HEK293 (cell line): ENCODE results near the gene NBPF11.
A peak's percentile ranks its signal among the peaks of the same experiment; 100 is the strongest.
"Not testable (repeated sequence)": the region's sequence is repeated elsewhere in the genome, so short reads cannot be mapped to it uniquely, and the experiment has no call there.

Source experiments
- CTCF ChIA-PET: fragments of 350-600 bp; formaldehyde crosslinking; extraction: SDS; loops from one replicate; lab custom pipeline; 2021; ENCODE audit warnings: antibody characterized with exemption; lab: Yijun Ruan, JAX
- POLR2A ChIA-PET: fragments of 300-600 bp; formaldehyde crosslinking; extraction: SDS; loops from one replicate; lab custom pipeline; 2020; ENCODE audit warnings: antibody characterized with exemption, inconsistent platforms; lab: Yijun Ruan, JAX
- H3K27ac ChIP-seq: fragments of 200-500 bp; sonication (Bioruptor generic); 2 replicates; pipeline ENCODE4 v1.5.1; 2014; ENCODE audit warnings: low read depth, low read length, control low read depth, inconsistent platforms; ENCODE audit errors: extremely low read depth
- H3K36me3 ChIP-seq, 2 experiments: fragments of 200-500 bp in 1 of 2; sonication (Bioruptor generic) in 1 of 2; 1 replicate in 1 of 2; 2 replicates in 1 of 2; pipeline ENCODE4 v1.5.1; 2014 to 2017; ENCODE audit warnings: inconsistent platforms in 2 of 2, low read length in 2 of 2; ENCODE audit not compliant: control insufficient read depth in 2 of 2, insufficient read depth in 1 of 2
- H3K4me1 ChIP-seq: fragments of 200-500 bp; sonication (Bioruptor generic); 2 replicates; pipeline ENCODE4 v1.5.1; 2014; ENCODE audit warnings: mild to moderate bottlenecking, low read length, inconsistent platforms; ENCODE audit not compliant: control insufficient read depth, insufficient read depth
- H3K4me3 ChIP-seq: 2 replicates; pipeline ENCODE4 v1.5.1; 2011; ENCODE audit warnings: low read depth, mild to moderate bottlenecking, control low read depth, low read length, moderate library complexity
- H3K9me3 ChIP-seq: fragments of 200-500 bp; sonication (Bioruptor generic); 2 replicates; pipeline ENCODE4 v1.5.1; 2014; ENCODE audit warnings: low read depth, low read length, inconsistent platforms; ENCODE audit not compliant: control insufficient read depth, insufficient read depth
- EGR2 ChIP-seq: fragments of 450-650 bp; formaldehyde crosslinking; IDR thresholded peaks from 2 replicates; pipeline ENCODE4 v1.5.1; 2016; ENCODE audit warnings: low read depth, missing biosample characterization, missing genetic modification characterization
- GLIS2 ChIP-seq: fragments of 450-650 bp; formaldehyde crosslinking; IDR thresholded peaks from 2 replicates; pipeline ENCODE4 v1.5.1; 2016; ENCODE audit warnings: missing biosample characterization, missing genetic modification characterization
- KLF17 ChIP-seq: fragments of 450-650 bp; formaldehyde crosslinking; IDR thresholded peaks from 2 replicates; pipeline ENCODE4 v1.5.1; 2016; ENCODE audit warnings: missing biosample characterization, missing genetic modification characterization
- KLF8 ChIP-seq: fragments of 450-650 bp; formaldehyde crosslinking; IDR thresholded peaks from 2 replicates; pipeline ENCODE4 v1.5.1; 2016; ENCODE audit warnings: missing biosample characterization, missing genetic modification characterization
- KLF9 ChIP-seq: fragments of 450-650 bp; formaldehyde crosslinking; IDR thresholded peaks from 2 replicates; pipeline ENCODE4 v1.5.1; 2016; ENCODE audit warnings: missing biosample characterization, missing genetic modification characterization, low read depth
- PRDM10 ChIP-seq: fragments of 450-650 bp; formaldehyde crosslinking; IDR thresholded peaks from 2 replicates; pipeline ENCODE4 v1.5.1; 2016; ENCODE audit warnings: missing biosample characterization, missing genetic modification characterization
- SP2 ChIP-seq: fragments of 450-650 bp; formaldehyde crosslinking; IDR thresholded peaks from 2 replicates; pipeline ENCODE4 v1.5.1; 2016; ENCODE audit warnings: missing biosample characterization, missing genetic modification characterization
- SP7 ChIP-seq: fragments of 450-650 bp; formaldehyde crosslinking; IDR thresholded peaks from 2 replicates; pipeline ENCODE4 v1.5.1; 2016; ENCODE audit warnings: missing biosample characterization, missing genetic modification characterization
- ZBTB11 ChIP-seq: fragments of 450-650 bp; formaldehyde crosslinking; conservative IDR thresholded peaks from 2 replicates; pipeline ENCODE4 v1.5.1; 2016; ENCODE audit warnings: low read depth, missing biosample characterization, missing genetic modification characterization
- ZBTB17 ChIP-seq: fragments of 450-650 bp; formaldehyde crosslinking; IDR thresholded peaks from 2 replicates; pipeline ENCODE4 v1.5.1; 2016; ENCODE audit warnings: missing biosample characterization, missing genetic modification characterization
- ZBTB20 ChIP-seq: fragments of 450-650 bp; formaldehyde crosslinking; IDR thresholded peaks from 2 replicates; pipeline ENCODE4 v1.5.1; 2016; ENCODE audit warnings: missing biosample characterization, missing genetic modification characterization
- ZBTB48 ChIP-seq: fragments of 450-650 bp; formaldehyde crosslinking; IDR thresholded peaks from 2 replicates; pipeline ENCODE4 v1.5.1; 2016; ENCODE audit warnings: missing biosample characterization, missing genetic modification characterization
- ZBTB8A ChIP-seq: fragments of 450-650 bp; formaldehyde crosslinking; IDR thresholded peaks from 2 replicates; pipeline ENCODE4 v1.5.1; 2016; ENCODE audit warnings: missing biosample characterization, missing genetic modification characterization
- ZFHX2 ChIP-seq: fragments of 450-650 bp; formaldehyde crosslinking; conservative IDR thresholded peaks from 2 replicates; pipeline ENCODE4 v1.5.1; 2016; ENCODE audit warnings: missing biosample characterization, missing genetic modification characterization
- ZNF335 ChIP-seq: fragments of 450-650 bp; formaldehyde crosslinking; conservative IDR thresholded peaks from 2 replicates; pipeline ENCODE4 v1.5.1; 2016; ENCODE audit warnings: missing biosample characterization, missing genetic modification characterization
- ZNF341 ChIP-seq: fragments of 450-650 bp; formaldehyde crosslinking; IDR thresholded peaks from 2 replicates; pipeline ENCODE4; 2016; ENCODE audit warnings: low read depth, missing biosample characterization, missing genetic modification characterization
- ZNF501 ChIP-seq: fragments of 450-650 bp; formaldehyde crosslinking; IDR thresholded peaks from 2 replicates; pipeline ENCODE4 v1.5.1; 2016; ENCODE audit warnings: missing biosample characterization, missing genetic modification characterization
- ZNF518A ChIP-seq: fragments of 450-650 bp; formaldehyde crosslinking; conservative IDR thresholded peaks from 2 replicates; pipeline ENCODE4 v1.5.1; 2016; ENCODE audit warnings: low read depth, missing biosample characterization, missing genetic modification characterization
- ZNF561 ChIP-seq: fragments of 450-650 bp; IDR thresholded peaks from 2 replicates; pipeline ENCODE4 v1.5.1; 2018; ENCODE audit warnings: missing biosample characterization, missing genetic modification characterization, borderline replicate concordance
- ZNF600 ChIP-seq: fragments of 450-650 bp; formaldehyde crosslinking; IDR thresholded peaks from 2 replicates; pipeline ENCODE4 v1.5.1; 2016; ENCODE audit warnings: missing biosample characterization, missing genetic modification characterization
- ZNF629 ChIP-seq: fragments of 450-650 bp; formaldehyde crosslinking; IDR thresholded peaks from 2 replicates; pipeline ENCODE4 v1.5.1; 2017; ENCODE audit warnings: missing biosample characterization, missing genetic modification characterization
- ZSCAN30 ChIP-seq: fragments of 450-650 bp; IDR thresholded peaks from 2 replicates; pipeline ENCODE4 v1.5.1; 2018; ENCODE audit warnings: missing biosample characterization, mild to moderate bottlenecking, missing genetic modification characterization, moderate library complexity
- ZXDB ChIP-seq: fragments of 450-650 bp; formaldehyde crosslinking; IDR thresholded peaks from 2 replicates; pipeline ENCODE4 v1.5.1; 2016; ENCODE audit warnings: missing biosample characterization, missing genetic modification characterization

Gene NBPF11

GRCh38 chr1:148151911-148152656, at the start of gene NBPF11:
Gene NBPF11 (minus strand): TSS chr1:148152281. CDS start chr1:148127003, 25,278 bp downstream.
- POLR2A ChIA-PET = interaction anchor here (0.6 kb wide), 2 partner anchors 111 to 1774 kb away, joined by 3 read pairs; no protein-coding TSS in a partner anchor
- Histone ChIP-seq H3K27ac (peak within 1 kb of the TSS; percentile 52; the same call in 1 of the 2 replicates), H3K4me3 (peak within 1 kb of the TSS; percentile 61)
- H3K36me3 ChIP-seq, H3K9me3 ChIP-seq, H3K4me1 ChIP-seq: not testable (repeated sequence)
- CTCF ChIA-PET = interaction anchor here (1.0 kb wide), 1 partner anchor 11 kb away, joined by 3 read pairs; no protein-coding TSS in a partner anchor
- TF ChIP-seq PRDM10 (peak; percentile 93), ZBTB17 (peak; percentile 38; the same call in 1 of the 2 replicates), ZXDB (tag by site-specific recombination) (peak; percentile 75), KLF17 (0 out of 2 replicates have a peak, but pooled peaks have one; percentile 23), ZNF561 (tag by site-specific recombination) (0 out of 2 replicates have a peak, but pooled peaks have one; percentile 37), ZNF501 (tag by site-specific recombination) (peak; percentile 61; the same call in 1 of the 2 replicates), KLF8 (tag by site-specific recombination) (peak; percentile 56), ZNF629 (tag by site-specific recombination) (peak; percentile 54; the same call in 1 of the 2 replicates), SP2 (peak; percentile 85), ZNF518A (tag by site-specific recombination) (0 out of 2 replicates have a peak, but pooled peaks have one; percentile 43), EGR2 (tag by site-specific recombination) (0 out of 2 replicates have a peak, but pooled peaks have one; percentile 36), ZNF600 (tag by site-specific recombination) (peak; percentile 55; the same call in 1 of the 2 replicates), ZBTB48 (tag by site-specific recombination) (0 out of 2 replicates have a peak, but pooled peaks have one; percentile 42), ZBTB8A (tag by site-specific recombination) (peak; percentile 48; the same call in 1 of the 2 replicates), ZBTB20 (tag by site-specific recombination) (peak; percentile 35; the same call in 1 of the 2 replicates), GLIS2 (tag by site-specific recombination) (peak; percentile 78), KLF9 (tag by site-specific recombination) (peak; percentile 96), ZNF341 (tag by site-specific recombination) (peak; percentile 76), ZSCAN30 (tag by site-specific recombination) (peak; percentile 50; the same call in 1 of the 2 replicates), ZNF335 (tag by site-specific recombination) (peak; percentile 82), ZBTB11 (peak; percentile 75), ZFHX2 (tag by site-specific recombination) (0 out of 2 replicates have a peak, but pooled peaks have one; percentile 17), SP7 (tag by site-specific recombination) (peak; percentile 40)
